Measurements from ENCODE around the gene CYS1.
"Not testable (repeated sequence)": the region's sequence is repeated elsewhere in the genome, so short reads cannot be mapped to it uniquely, and the experiment has no call there.

CYS1 gene

DNA sequence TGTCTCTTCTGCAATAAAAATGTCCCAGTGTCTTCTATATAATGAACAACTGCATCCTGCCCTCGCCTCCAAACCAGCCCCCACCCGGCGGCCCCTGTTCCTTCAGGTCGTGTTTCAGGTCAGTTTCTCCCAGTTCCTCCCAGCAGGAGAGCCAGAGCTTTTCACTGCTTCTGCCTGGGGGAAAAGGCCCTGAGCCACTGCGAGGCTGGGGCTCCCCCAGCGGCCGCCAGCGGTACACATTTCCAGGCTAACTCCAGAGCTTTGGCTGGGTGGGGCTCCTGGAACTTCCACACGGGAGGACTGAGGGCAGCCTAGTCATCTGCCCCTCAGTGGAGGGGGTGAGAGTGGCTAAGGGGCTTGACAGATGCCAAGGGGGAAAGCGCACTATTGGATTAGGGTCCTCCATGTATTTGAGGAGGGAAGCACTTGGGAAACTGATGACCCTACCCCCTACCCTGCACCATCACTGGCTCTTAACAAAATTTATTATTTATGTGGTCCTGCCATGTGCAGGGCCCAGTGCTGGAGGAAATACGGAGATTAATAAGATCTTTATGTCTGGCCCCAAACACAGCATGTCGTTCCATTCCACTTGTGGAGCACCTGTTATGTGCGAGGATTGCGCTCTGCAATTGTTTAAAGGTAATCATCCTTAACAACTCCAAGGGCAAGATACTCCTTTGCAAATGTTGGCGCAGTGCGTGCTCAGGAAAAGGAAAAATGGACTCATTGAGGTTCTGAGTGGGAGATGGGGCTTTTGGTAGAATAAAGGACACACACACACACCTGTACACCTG, 17.3 kb upstream of the CYS1 start:
- H3K4me1 ChIP-seq: peaks cover 0 to 5% (median 0%) of the 10 kb centered on the region in 4 donors
- H3K9me3 ChIP-seq: no peaks in the 10 kb centered on the region
- H3K27me3 ChIP-seq: peaks cover 0 to 6% of the 10 kb centered on the region in 2 donors
- peak; percentile 64 to 81 for DNase-seq
- intact Hi-C loops (cut with DNase I; ENCODE audit: low total_unique reads): loop anchor here (1.0 kb wide), 1 partner anchor 25 kb away; no protein-coding TSS in a partner anchor
- TF ChIP-seq, protein P1, sequence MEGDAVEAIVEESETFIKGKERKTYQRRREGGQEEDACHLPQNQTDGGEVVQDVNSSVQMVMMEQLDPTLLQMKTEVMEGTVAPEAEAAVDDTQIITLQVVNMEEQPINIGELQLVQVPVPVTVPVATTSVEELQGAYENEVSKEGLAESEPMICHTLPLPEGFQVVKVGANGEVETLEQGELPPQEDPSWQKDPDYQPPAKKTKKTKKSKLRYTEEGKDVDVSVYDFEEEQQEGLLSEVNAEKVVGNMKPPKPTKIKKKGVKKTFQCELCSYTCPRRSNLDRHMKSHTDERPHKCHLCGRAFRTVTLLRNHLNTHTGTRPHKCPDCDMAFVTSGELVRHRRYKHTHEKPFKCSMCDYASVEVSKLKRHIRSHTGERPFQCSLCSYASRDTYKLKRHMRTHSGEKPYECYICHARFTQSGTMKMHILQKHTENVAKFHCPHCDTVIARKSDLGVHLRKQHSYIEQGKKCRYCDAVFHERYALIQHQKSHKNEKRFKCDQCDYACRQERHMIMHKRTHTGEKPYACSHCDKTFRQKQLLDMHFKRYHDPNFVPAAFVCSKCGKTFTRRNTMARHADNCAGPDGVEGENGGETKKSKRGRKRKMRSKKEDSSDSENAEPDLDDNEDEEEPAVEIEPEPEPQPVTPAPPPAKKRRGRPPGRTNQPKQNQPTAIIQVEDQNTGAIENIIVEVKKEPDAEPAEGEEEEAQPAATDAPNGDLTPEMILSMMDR (IDR thresholded peaks at IDR 0.05): peak; percentile 90 to 98
- no peak overlapping the region for H3K4me3 ChIP-seq
- H3K36me3 ChIP-seq: no peaks in the 10 kb centered on the region
- H3K27ac ChIP-seq: no peak overlapping the region

GRCh38 chr2:10096641-10097040, 16.4 kb upstream of the CYS1 start:
- Histone ChIP-seq H3K27ac (no peak overlapping the region), H3K27me3 (peaks cover 0 to 8% of the 10 kb centered on the region in 2 donors), H3K9me3 (no peaks in the 10 kb centered on the region), H3K4me1 (peaks cover 0 to 5% (median 0%) of the 10 kb centered on the region in 4 donors), H3K4me3 (no peak overlapping the region), H3K36me3 (no peaks in the 10 kb centered on the region)
- no peak for DNase-seq
- intact Hi-C loops (cut with DNase I; ENCODE audit: low total_unique reads): loop anchor here (1.0 kb wide), 1 partner anchor 24 kb away; no protein-coding TSS in a partner anchor
- TF ChIP-seq, protein P1 (IDR thresholded peaks at IDR 0.05): no peak

- intact Hi-C loops (cut with DNase I; ENCODE audit: low total_unique reads): no loop called here
- peaks cover 0 to 15% of the 10 kb centered on the region in 2 donors for H3K27me3 ChIP-seq
- TF ChIP-seq, protein P1 (IDR thresholded peaks at IDR 0.05): no peak
Measured at GRCh38 chr2:10095175-10095574, 15.0 kb upstream of the CYS1 start.

GRCh38 chr2:10094271-10094814, 14.1 kb upstream of the CYS1 start:
- peaks cover 0 to 11% (median 2%) of the 10 kb centered on the region in 4 donors for H3K4me1 ChIP-seq
- intact Hi-C loops (cut with DNase I; ENCODE audit: low total_unique reads): no loop called here
- H3K27ac ChIP-seq: no peak overlapping the region
- DNase-seq: no peak
- peaks cover 0 to 15% of the 10 kb centered on the region in 2 donors for H3K27me3 ChIP-seq
- H3K36me3 ChIP-seq: no peaks in the 10 kb centered on the region
- no peaks in the 10 kb centered on the region for H3K9me3 ChIP-seq
- no peak overlapping the region for H3K4me3 ChIP-seq
- TF ChIP-seq, protein P1 (IDR thresholded peaks at IDR 0.05): no peak

More at GRCh38 chr2:10095175-10095574, 15.0 kb upstream of the CYS1 start:
- no peak for DNase-seq
- no peak overlapping the region for H3K4me3 ChIP-seq
- no peaks in the 10 kb centered on the region for H3K9me3 ChIP-seq
- H3K27ac ChIP-seq: no peak overlapping the region
- H3K36me3 ChIP-seq: no peaks in the 10 kb centered on the region
- H3K4me1 ChIP-seq: peaks cover 0 to 11% (median 2%) of the 10 kb centered on the region in 4 donors

DNA sequence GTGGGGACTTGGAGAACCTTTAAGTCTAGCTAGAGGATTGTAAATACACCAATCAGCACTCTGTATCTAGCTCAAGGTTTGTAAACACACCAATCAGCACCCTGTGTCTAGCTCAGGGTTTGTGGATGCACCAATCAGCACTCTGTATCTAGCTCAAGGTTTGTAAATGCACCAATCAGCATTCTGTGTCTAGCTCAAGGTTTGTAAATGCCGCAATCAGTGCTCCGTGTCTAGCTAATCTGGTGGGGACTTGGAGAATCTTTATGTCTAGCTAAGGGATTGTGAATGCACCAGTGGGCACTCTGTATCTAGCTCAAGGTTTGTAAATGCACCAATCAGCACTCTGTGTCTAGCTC, 11.7 kb upstream of the CYS1 start:
- peak overlapping the region; percentile 36 to 54 for H3K4me3 ChIP-seq
- H3K36me3 ChIP-seq; H3K27ac ChIP-seq; H3K4me1 ChIP-seq; DNase-seq; H3K9me3 ChIP-seq; intact Hi-C loops (cut with DNase I; ENCODE audit: low total_unique reads): not testable (repeated sequence)
- H3K27me3 ChIP-seq: peaks cover 0 to 15% of the 10 kb centered on the region in 2 donors

Data from tibial artery (tissue), 4 donors.